Activated effector memory CD4-positive, alpha-beta T cell treated with anti-CD3 and anti-CD28 coated beads, Interleukin-2, amount 50 U/mL, for 16 hours (primary cell): ENCODE results near the gene GUCY1A2.

Source experiments
- DNase-seq: peaks from one replicate; pipeline ENCODE4 v3.0.0-alpha.2; 2020

GUCY1A2 gene

DNA sequence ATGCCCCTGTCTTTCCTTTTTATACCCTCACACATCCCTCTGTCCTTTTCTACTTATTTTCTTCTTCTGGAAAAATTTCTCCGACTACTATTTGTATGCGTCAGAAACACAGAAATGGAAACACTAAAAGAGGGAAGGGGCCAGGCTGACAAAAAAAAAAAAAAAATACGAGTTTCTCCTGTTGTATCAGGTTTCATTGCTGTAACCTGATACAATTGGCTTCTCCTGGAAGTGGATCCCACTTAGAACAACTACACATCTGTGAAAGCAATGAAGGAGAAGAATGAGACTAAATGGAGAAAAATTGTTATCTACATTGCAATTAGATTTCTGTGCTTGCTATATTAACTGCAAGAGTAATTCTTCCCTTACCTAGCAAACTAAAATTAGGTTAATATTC, 393.9 kb downstream of the GUCY1A2 start:
- no peak for DNase-seq
